ENCODE results near the gene LCE2C. TPM values are rescaled to one million over a fixed set of nuclear protein-coding genes. Genes with fewer than 3 reads are reported as not detected.

LCE2C gene
- total RNA-seq, 1 donor from 2014 or later: not detected

Other genes starting within 250 kb of the LCE2C start
- gene LCE5A, start 164.5 kb upstream of the LCE2C start, total RNA-seq: not detected
- gene CRCT1, start 160.8 kb upstream of the LCE2C start, total RNA-seq: 4.0 TPM
- gene LCE3E, start 108.5 kb upstream of the LCE2C start, total RNA-seq: not detected
- gene LCE3D, start 94.8 kb upstream of the LCE2C start, total RNA-seq: not detected
- gene LCE3C, start 75.0 kb upstream of the LCE2C start, total RNA-seq: not detected
- gene LCE3B, start 61.5 kb upstream of the LCE2C start, total RNA-seq: not detected
- not detected for gene LCE3A, start 52.2 kb upstream of the LCE2C start, total RNA-seq
- not detected for gene LCE2D, start 11.9 kb upstream of the LCE2C start, total RNA-seq
- not detected for gene LCE2B, start 10.8 kb downstream of the LCE2C start, total RNA-seq
- gene LCE2A, start 23.1 kb downstream of the LCE2C start, total RNA-seq: not detected
- gene LCE4A, start 32.9 kb downstream of the LCE2C start, total RNA-seq: not detected
- 0.21 TPM for gene KPRP, start 82.7 kb downstream of the LCE2C start, total RNA-seq
- gene LCE1F, start 99.9 kb downstream of the LCE2C start, total RNA-seq: not detected
- gene LCE1E, start 111.0 kb downstream of the LCE2C start, total RNA-seq: not detected
- gene LCE1D, start 121.4 kb downstream of the LCE2C start, total RNA-seq: not detected
- not detected for gene LCE1C, start 131.4 kb downstream of the LCE2C start, total RNA-seq
- not detected for gene LCE1B, start 136.7 kb downstream of the LCE2C start, total RNA-seq
- gene LCE1A, start 152.2 kb downstream of the LCE2C start, total RNA-seq: not detected
- gene LCE6A, start 167.6 kb downstream of the LCE2C start, total RNA-seq: not detected
- not detected for gene LCE7A, start 184.7 kb downstream of the LCE2C start, total RNA-seq
- gene SMCP, start 203.0 kb downstream of the LCE2C start, total RNA-seq: not detected
- gene IVL, start 233.3 kb downstream of the LCE2C start, total RNA-seq: 7.7 TPM

Data from tongue (tissue), 1 donor.